NCI-H446 (cell line): ENCODE results near the gene SH3TC1.

Source experiments
- DNase-seq, 2 experiments: peaks; one replicate each; lab custom pipeline; 2025; lab: John Stamatoyannopoulos, UW

SH3TC1 gene

GRCh38 chr4:8163436-8164193 is 35.5 kb upstream of the SH3TC1 start:
- DNase-seq = no peak

GRCh38 chr4:8164194-8164565 is 34.9 kb upstream of the SH3TC1 start:
- DNase-seq = no peak

- DNase-seq = no peak
Measured at GRCh38 chr4:8164687-8165086, 34.4 kb upstream of the SH3TC1 start.

- DNase-seq = no peak
Measured at GRCh38 chr4:8165374-8165896, 33.7 kb upstream of the SH3TC1 start.

GRCh38 chr4:8167291-8167690 is 31.8 kb upstream of the SH3TC1 start:
- DNase-seq = no peak

- no peak for DNase-seq
Measured at GRCh38 chr4:8167815-8168214, 31.3 kb upstream of the SH3TC1 start.

GRCh38 chr4:8168232-8168631 is 30.9 kb upstream of the SH3TC1 start:
- DNase-seq = no peak

- DNase-seq = no peak
Measured at GRCh38 chr4:8168832-8169598, 30.1 kb upstream of the SH3TC1 start.

GRCh38 chr4:8169763-8170162 is 29.3 kb upstream of the SH3TC1 start:
- no peak for DNase-seq

- DNase-seq = no peak
Measured at GRCh38 chr4:8170341-8170740, 28.7 kb upstream of the SH3TC1 start.

- DNase-seq = no peak
Measured at GRCh38 chr4:8171266-8171665, 27.8 kb upstream of the SH3TC1 start.

- DNase-seq = no peak
Measured at GRCh38 chr4:8171984-8172924, 26.8 kb upstream of the SH3TC1 start.

- DNase-seq = no peak
Measured at GRCh38 chr4:8173492-8174242, 25.4 kb upstream of the SH3TC1 start.

- no peak for DNase-seq
Measured at GRCh38 chr4:8174970-8175369, 24.1 kb upstream of the SH3TC1 start.

- DNase-seq = no peak
Measured at GRCh38 chr4:8175686-8176085, 23.4 kb upstream of the SH3TC1 start.

GRCh38 chr4:8176547-8177399 is 22.3 kb upstream of the SH3TC1 start:
- peak in 1 of 2 experiments; percentile 16 for DNase-seq

GRCh38 chr4:8177552-8177951 is 21.5 kb upstream of the SH3TC1 start:
- no peak for DNase-seq

- DNase-seq = no peak
Measured at GRCh38 chr4:8177956-8178355, 21.1 kb upstream of the SH3TC1 start.

- DNase-seq = no peak
Measured at GRCh38 chr4:8179074-8179473, 20.0 kb upstream of the SH3TC1 start.

- no peak for DNase-seq
Measured at GRCh38 chr4:8179771-8180170, 19.3 kb upstream of the SH3TC1 start.
